GM18520 (cell line): ENCODE results near the gene KIF9.
"Not testable (repeated sequence)": the region's sequence is repeated elsewhere in the genome, so short reads cannot be mapped to it uniquely, and the experiment has no call there.

Experiments
- ATAC-seq: cut with Tn5 transposase; IDR thresholded peaks from one replicate; pipeline ENCODE4 v1.9.1; 2021; ENCODE audit not compliant: unreplicated experiment

The KIF9 gene

DNA sequence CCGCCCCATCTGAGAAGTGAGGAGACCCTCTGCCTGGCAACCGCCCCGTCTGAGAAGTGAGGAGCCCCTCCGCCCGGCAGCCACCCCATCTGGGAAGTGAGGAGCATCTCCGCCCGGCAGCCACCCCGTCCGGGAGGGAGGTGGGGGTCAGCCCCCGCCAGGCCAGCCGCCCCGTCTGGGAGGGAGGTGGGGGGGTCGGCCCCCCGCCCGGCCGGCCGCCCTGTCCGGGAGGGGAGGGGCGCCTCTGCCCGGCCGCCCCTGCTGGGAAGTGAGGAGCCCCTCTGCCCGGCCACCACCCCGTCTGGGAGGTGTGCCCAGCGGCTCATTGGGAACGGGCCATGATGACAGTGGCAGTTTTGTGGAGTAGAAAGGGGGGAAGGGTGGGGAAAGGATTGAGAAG, 26.3 kb downstream of the KIF9 start:
- ATAC-seq, result not testable (repeated sequence)

DNA sequence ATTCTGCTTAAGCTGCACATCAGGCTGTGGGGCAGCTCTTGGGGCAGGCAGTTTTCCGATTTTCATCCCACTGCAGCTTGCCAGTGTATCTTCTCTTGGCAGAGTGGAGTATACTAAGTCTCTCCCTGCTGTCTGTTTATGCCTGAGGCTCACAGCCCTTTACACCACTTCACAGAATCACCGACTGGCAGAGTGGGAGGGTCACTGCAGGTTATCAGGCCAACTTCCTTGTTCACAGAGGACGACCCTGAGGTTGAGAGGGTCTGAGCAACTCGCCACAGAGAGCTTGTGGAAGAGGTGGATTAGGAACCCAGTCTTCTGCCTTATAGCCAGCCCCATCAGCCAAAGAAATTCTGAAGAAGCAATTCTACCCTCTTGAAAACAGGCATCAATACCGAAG, 30.9 kb downstream of the KIF9 start:
- no peak for ATAC-seq

DNA sequence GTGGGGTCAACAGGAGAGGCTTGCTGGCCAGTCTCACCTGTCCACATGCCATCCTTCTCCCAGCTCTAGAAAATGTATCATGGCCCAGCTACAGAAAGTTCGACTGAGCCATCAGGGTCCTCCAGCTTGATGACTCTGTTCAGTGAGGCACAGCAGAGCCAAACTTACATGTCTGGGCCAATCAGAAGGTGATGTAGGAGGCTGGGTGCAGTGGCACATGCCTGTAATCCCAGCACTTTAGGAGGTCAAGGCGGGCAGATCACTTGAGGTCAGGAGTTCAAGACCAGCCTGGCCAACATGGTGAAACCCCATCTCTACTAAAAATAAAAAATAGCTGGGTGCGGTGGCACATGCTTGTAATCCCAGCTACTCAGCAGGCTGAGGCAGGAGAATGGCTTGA, 31.5 kb downstream of the KIF9 start:
- ATAC-seq, result not testable (repeated sequence)

DNA sequence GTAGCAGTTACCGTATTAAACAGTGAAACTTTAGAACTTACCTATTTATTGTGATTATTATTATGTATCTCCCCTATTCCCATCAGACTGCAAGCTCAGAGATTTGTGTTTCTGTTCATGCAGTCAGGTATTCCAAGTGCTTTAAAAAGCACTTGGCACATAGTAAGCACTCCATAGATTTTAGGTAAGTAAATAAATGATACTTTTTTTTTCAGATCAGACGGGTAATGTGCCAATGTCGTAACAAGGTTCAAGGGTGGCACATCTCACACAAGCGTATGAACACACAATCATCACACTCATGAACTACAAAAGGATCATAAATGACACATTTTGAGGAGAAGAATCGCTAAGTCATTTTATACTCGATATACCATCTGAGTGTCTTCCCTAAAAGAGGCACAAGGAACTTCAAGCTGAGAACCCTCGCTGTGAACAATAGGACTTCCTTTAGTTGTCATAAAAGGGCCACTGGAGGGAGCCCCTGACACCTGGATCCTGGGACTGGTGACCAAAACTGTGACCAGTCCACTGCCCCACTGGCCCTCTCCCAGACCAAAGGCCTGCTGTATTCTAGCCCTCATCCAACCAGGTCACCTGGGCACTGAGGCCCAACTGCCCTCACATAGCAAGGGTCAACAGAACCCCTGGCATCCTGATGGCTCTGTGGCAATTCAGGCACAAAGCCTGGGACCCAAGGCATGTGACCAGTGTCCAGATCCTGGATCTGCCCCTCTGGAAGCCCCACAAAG, 32.1 kb downstream of the KIF9 start:
- no peak for ATAC-seq

DNA sequence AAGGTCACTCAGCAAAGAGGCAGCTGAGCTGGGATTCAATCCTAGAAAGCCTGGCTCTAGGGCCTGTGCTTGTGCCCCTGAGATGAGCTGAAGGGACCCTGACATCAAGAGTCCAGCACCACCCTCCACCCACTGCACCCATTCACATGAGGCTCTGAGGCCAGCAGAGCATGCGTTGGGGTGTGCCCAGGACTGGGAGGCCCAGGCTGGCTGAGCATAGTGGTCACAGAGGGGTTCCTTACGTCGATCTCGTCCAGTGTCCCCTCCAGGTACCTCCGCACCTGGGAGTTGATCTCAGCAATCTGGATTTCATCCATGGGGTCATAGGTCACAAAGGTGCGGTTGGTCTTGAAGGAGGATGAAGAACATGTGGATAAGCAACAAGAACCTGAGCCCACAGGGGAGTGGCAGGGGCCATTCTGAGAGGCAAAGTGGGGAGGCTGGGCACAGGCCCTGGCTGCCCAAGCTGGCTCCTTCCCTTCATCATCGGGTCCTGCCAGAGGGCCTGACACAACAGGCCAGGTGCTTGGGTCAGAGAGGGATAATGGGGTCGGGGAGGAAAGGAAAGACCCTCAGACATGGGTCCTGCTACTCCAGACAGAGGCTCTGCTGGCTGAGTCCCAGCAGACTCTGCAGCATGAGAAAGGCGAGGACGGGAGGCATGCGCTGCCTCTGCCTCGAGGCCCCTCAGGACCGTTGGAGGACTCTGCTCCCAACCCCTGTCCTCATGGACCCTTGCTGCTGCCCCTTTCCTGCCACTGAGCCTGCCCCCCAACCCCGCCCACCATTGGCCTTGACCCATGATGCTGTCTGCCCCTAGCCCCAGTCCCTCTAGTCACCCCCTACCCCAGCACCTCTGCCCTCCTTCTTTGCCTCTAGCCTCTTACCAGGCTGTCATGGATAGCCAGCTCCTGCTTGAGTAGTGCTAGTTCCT, 35.2 kb downstream of the KIF9 start:
- no peak for ATAC-seq

DNA sequence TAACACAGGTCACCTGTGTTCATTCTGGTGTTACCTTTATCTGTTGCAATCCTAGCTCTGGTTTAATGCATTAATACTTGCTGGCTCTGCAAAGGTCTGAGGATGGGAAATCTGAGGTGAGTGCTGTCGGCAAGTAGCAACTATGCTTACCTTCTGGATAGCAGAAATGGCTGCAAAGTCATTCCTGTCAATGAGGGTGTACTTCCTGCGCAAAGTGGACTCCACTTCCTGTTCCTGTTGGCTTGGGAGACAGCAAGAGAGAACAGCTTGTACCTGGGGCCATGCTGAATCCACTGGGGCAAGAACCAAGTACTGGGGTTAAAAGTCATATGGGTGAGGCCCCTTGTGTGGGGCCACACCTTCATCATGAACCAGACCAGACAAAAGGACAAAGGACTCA, 37.3 kb downstream of the KIF9 start:
- no peak for ATAC-seq

DNA sequence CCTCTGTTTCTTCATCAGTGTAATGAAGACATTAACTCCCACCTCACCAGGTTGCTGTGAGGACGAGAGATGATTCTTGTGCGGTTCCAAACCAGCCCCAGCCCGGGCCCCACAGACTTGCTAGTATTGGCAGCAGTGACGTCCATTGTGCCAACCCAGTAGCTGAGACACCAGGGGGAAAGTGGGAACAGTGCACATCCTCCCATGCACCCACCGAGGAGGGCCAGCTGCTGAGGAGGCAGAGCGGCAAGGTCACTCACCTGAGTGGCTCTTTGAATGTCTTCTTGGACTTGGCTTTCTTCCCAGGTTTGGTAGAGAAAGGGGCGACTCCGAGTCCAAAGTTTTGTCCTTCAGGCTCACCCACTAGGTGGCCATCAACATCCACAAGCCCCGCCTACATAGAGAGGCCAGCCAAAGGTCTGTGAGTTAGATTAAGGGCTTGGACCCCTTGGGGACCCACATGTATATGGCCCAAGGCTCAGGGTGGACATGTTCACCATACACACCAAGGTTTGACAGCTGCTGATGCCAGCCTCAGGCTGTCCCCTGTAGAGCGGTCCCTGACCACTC, 38.0 kb downstream of the KIF9 start:
- ATAC-seq, result no peak

DNA sequence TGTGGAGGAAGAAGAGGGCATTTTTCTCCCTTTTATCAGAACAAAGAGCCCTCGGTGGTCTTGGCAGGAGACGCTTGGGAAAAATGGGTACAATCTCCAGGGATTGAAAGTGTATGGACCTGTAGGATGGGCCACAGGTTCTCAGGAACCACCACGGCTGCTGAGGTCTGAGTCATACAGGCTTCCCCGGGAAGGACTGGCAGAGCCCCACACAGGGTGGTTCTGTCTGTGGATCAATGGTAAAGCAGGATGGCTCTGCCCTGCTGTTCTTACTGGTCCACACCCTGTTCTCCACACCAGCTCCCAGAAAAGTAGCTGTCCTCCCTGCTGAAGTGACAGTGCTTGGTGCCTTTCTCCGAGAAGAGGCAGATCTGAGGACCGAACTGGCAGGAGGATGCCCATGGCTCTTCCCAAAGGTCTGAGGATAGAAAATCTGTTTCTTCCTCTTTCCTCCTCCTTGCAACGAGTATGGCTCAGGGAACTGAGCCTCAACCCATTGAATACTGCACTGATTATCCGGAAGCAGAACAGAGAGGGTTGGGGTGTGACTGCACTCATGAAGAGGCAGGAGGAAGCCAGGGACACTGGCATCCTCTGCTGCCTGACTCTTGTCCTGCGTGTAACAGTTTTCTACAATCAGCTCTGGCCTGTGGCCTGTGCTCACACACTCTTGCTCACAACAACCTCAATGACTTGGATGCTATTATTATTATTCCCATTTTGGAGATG, 39.0 kb downstream of the KIF9 start:
- ATAC-seq, result no peak

DNA sequence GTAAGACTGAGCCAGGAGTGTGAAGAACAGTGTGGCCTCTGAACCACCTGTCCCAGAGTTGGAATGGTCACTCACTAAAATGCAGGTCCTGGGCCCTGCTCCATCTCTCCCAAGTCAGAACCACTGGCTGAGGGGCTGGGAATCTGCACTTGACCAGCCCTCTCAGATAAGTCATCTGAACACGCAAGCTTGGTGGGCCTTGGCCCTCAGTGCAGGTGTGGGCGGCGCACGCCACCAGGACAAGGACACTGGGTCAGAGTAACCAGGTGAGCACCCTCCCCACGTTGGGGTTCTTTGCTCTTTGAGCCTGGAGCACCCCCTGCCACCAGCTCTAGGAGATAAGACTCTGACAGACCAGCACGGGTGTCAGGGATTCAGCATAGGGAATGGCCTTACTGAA, 42.7 kb downstream of the KIF9 start:
- no peak for ATAC-seq

DNA sequence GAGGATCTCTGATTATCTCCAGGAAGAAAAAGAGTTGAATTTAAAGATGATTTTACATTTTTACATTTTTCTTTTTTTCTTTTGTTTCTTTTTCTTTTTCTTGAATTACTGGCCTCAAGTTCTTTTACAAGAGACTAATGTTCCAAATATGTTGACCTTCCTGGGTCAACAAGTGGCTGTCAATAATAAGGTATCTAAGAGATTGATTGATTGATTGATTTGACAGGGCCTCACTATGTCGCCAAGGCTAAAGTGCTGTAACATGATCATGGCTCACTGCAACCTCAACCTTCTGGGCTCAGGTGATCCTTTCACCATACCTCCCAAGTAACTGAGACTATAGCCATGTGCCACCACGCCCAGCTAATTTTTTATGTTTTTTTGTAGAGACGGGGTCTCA, 44.6 kb downstream of the KIF9 start:
- no peak for ATAC-seq

DNA sequence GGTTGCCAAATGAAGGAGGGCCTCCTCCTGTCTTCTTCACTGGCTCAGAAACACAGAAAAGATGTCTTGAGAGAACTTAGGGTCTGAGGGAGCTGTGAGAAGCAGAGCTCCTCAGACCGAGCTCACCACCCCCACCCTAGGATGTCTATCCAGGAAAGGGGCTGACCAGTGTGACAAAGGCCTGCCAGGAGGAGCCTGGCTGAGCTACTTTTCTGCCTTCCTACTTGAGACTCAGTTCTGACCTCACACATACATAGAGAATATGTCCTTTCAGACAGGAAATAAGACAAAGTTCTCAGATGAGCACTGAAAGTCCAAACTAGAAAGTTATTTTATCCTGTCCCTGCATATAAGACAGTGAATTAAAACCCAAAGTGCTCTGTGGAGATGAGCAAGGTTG, 54.5 kb downstream of the KIF9 start:
- no peak for ATAC-seq

DNA sequence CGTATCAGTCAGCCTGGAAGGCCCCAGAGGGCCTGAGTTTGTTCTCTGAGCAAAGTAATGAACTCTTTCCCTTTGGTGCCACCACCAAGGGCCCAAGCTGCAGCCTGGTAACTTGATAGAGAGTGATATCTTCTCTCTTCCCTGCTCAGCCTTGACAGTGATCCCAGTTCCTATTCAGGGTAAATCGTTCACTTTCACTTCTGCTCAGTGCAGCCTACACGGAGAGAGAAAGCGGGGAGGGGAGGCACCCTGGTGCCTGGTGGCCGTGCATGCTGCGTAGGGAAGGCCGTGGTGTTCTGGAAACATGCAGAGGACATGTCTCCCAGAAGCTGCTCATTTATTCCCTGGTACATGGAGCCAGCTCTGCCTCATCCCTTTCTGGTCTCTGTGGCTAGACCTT, 54.9 kb downstream of the KIF9 start:
- no peak for ATAC-seq

DNA sequence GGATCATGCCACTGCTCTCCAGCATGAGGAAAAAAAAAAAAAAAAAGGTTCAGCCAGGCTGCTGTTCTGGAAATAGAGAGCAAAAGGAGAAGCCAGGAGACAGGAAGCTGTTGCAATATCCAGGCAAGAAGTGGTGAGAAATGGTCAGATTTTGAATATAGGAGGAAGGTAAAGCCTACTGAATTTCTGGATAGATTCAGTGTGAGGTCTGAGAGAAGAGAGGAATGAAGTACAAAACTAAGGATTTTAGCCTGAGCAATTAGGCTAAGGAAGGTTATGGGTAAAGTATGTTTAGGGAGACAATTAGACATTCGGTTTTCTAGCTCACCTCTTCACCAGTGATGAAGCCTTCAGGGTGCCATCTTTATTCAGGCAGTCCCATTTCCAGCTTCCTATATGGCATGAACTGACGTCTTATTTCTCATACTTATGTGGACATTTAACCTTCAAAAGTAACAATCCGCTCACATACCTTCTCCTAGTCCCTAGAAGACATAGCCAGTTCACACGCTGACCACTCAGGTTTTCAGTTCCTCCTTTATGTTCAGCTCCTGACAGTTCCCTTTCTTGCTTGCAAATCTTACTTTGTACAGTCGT, 57.2 kb downstream of the KIF9 start:
- ATAC-seq, result peak; percentile 47

DNA sequence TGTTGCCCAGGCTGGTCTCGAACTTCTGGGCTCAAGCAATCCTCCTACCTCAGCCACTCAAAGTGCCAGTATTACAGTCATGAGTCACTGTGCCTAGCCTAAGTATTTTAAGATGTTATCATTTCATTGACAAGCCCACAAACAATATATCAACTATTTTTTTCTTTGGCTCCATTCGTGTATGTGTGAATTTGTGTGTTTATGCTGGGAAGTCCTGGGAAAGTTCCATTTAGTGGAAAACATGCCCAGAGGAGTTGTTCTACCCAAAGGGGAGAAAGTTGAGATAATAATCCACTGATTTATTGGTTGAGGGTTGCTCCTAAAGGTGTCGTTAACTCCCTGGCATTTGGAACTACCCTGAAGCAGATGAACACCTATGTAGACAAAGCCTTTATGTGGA, 58.8 kb downstream of the KIF9 start:
- no peak for ATAC-seq

DNA sequence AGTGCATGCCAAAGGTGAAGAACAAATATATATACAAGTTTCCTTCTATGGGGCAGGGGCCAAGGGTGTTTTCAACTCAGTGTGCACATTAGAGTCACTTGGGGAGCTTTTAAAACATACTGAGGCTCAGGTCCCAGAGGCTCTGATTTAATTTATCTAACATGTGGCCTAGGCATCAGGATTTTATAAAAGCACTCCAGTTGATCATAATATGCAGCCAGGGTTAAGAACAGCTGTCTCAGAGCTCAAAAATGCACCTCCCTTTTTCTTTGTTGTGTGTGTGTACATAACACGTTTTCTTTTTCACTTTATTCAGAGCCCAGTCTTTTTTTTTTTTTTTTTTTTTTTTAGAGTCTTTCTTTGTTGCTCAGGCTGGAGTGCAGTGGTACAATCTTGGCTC, 60.8 kb downstream of the KIF9 start:
- no peak for ATAC-seq

DNA sequence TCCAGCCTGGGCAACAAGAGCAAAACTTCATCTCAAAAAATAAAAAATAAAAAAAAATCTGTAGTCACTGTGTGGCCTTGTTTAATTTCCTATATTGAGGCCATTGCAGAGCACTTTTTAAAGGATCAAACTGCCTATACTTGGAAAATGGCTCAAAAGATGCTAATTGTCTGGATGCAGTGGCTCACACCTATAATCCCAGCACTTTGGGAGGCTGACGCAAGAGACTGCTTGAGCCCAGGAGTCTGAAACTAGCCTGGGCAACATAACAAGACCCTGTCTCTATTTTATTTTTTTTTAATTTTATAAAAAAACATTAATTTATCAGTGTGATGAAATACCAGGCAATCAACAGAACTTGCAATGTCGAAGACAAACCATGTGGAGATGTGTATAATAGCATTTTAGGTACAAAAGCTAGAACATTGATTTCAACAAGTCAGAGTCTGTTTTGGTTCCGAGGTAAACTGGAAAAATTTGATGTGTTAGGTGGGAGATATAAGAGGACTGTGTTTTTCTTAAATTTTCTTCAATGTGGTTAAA, 71.7 kb downstream of the KIF9 start:
- ATAC-seq, result no peak

DNA sequence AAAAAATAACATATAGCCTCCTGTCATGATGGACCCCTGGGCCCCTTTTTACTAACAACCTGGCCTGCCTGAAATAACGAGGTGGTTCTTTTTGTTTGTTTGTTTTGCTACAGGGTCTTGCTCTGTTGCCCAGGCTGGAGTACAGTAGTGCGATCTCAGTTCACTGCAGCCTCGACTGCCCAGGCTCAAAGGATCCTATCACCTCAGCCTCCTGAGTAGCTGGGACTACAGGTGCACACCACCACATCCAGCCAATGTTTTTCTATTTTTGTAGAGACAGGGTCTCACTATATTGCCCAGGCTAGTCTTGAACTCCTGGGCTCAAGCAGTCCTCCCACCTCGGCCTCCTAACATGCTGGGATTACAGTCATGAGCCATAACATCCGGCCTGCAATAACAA, 76.6 kb downstream of the KIF9 start:
- ATAC-seq, result not testable (repeated sequence)

DNA sequence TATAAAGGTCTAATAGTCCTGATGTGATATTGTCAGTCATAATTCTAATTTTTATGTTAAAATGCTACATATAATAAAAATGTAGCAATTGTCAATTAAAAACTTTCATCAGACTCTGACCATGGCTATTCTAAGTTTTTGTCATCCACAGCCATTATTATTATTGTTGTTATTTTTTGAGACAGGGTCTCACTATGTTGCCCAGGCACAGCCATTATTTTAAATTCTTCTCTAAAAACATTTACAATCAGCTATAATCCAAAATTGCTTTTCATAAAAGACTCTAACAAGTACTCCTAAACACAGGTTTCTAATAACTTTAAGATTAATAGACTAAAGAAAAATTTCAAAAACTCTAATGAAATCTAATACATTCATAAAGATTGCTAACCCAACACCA, 77.7 kb downstream of the KIF9 start:
- no peak for ATAC-seq

DNA sequence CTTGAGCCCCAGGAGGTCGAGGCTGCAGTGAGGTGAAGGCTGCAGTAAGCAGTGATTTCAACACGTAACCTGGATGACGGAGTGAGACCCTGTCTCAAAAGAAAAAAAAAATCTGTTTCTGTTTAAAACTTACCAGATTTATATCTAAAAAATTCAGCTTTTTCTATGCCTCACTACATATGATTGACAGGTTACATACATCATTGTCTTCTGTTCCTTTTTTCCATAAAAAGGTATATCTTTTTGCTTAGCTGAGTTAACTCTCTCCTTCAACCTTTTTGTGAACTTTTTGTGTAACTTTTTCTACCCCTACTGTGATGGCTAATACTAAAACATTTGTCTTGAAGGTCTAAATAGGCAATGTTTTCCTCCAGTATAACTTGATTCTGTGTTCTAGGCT, 80.1 kb downstream of the KIF9 start:
- ATAC-seq, result no peak

DNA sequence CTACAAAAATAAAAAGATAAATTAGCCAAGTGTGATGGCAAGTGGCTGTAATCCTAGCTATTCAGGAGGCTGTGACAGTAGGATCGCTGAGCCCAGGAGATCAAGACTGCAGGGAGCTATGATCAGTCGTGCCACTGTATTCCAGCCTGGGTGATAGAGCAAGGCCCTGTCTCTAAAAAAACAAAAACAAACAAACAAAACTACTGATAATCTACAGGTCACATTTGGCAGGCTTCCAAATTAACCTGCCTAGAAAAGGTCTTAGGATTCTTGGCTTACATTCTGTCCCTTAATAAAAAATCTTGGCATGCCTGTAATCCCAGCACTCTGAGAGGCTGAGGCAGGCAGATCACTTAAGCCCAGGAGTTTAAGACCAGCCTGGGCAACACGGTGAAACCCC, 85.3 kb downstream of the KIF9 start:
- no peak for ATAC-seq

DNA sequence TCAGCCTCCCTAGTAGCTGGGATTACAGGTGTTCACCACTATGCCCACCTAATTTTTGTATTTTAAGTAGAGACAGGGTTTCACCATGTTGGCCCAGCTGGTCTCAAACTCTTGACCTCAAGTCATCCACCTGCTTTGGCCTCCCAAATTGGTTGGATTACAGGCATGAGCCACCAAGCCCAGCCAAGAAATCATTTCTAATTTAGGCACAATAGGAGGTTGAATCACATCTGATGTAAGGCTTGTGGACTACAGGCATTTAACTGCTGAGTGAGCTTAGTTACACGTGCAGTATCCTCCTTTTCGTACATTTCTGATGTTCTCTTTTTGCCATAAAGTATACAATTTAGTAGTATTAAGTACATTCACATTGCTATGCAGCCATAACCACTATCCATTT, 87.6 kb downstream of the KIF9 start:
- no peak for ATAC-seq
